Tibial nerve (tissue), 4 donors: ENCODE results near the gene G2E3.

ENCODE experiments used
- EP300 ChIP-seq, 2 donors: sonication (generic); formaldehyde crosslinking; IDR thresholded peaks; one replicate each; pipeline ENCODE4 v1.6.1; 2017; ENCODE audit warnings: antibody characterized with exemption in 2 of 2, mild to moderate bottlenecking in 1 of 2
- TF ChIP-seq, protein P1 (sequence below), 5 experiments: fragments of 200-600 bp in 3 of 5; fragments of 450-650 bp in 2 of 5; sonication (generic) in 3 of 5; IDR thresholded peaks; one replicate each; pipeline ENCODE4 v1.5.1; 2016 to 2019; ENCODE audit warnings: antibody characterized with exemption in 5 of 5, mild to moderate bottlenecking in 3 of 5, moderate library complexity in 2 of 5

DNA sequence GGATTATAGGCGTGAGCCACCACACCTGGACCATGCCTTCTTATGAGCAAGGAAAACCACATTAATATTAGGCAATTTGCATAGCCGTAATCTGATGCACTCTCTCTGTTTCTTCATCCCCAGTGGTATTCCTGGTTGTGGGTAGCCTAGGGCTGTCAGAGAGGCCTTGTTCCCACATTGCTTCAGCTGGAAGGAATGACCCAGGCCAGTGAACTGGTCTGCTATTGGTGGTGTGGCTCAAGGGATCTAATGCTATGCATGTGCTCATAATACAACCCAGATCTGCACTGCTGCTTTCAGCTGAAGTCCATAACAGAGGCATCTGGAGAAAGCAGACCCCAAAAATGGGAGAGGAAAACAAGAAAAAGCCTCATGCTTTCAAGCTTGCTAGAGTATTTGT is 33.1 kb upstream of the G2E3 start:
- TF ChIP-seq, protein P1, sequence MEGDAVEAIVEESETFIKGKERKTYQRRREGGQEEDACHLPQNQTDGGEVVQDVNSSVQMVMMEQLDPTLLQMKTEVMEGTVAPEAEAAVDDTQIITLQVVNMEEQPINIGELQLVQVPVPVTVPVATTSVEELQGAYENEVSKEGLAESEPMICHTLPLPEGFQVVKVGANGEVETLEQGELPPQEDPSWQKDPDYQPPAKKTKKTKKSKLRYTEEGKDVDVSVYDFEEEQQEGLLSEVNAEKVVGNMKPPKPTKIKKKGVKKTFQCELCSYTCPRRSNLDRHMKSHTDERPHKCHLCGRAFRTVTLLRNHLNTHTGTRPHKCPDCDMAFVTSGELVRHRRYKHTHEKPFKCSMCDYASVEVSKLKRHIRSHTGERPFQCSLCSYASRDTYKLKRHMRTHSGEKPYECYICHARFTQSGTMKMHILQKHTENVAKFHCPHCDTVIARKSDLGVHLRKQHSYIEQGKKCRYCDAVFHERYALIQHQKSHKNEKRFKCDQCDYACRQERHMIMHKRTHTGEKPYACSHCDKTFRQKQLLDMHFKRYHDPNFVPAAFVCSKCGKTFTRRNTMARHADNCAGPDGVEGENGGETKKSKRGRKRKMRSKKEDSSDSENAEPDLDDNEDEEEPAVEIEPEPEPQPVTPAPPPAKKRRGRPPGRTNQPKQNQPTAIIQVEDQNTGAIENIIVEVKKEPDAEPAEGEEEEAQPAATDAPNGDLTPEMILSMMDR (IDR thresholded peaks at IDR 0.05) = no peak
- no peak for TF ChIP-seq EP300 (IDR thresholded peaks at IDR 0.05)
